Measurements from ENCODE around the gene PCDH7.

Gene PCDH7

DNA sequence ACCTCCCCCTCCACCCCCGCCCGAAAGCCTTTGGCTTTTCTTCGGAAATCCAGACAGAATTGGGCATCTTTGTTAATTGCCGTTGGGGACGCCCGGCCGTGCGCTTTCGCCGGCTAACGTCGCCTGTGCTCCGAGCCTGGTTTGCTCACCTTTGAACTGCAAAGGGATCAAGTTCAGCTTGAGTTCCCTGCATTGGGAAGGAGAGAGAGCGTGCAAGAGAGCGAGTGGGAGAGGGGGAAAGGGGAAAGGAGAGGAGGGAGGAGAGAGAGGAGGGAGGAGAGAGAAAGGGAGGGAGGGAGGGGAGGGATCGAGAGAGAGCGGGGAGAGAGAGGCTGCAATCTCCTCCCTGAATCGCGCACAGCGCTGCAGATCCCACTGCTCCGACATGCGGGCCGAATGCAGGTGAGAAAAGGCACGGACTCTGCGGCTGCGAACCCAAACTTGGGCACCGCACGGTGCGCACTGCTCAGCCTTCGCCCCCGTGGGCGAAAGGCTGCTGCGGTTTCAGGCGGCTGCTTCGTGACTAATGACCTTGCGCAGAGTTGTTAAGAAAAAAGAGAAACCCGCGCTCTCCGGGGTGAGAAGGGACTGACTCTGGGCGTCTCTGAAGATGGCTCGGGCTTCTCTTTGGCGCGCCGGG, at the start of gene PCDH7:
TSS of gene PCDH7 (plus strand) at position 349 of the 640 bp plus-strand sequence. CDS start 1,054 bp downstream, outside the sequence.
- H3K4me1 Mint-ChIP-seq (ENCODE audit: low read depth), result peaks cover 52% of the 10 kb centered on the region
- H3K9me3 Mint-ChIP-seq, result no peaks in the 10 kb centered on the region
- no peaks in the 10 kb centered on the region for H3K36me3 Mint-ChIP-seq (ENCODE audit: low read depth)
- H3K27me3 Mint-ChIP-seq, result peaks cover 73% of the 10 kb centered on the region
- H3K27ac Mint-ChIP-seq, result peak within 1 kb of the TSS; percentile 80
- H3K4me3 Mint-ChIP-seq, result peak within 1 kb of the TSS; percentile 59

GRCh38 chr4:30671926-30672448, 48.2 kb upstream of the PCDH7 start:
- Mint-ChIP-seq H3K4me1 (ENCODE audit: low read depth) (no peaks in the 10 kb centered on the region), H3K27ac (no peak overlapping the region), H3K27me3 (no peaks in the 10 kb centered on the region), H3K4me3 (no peak overlapping the region), H3K9me3 (peaks cover 5% of the 10 kb centered on the region), H3K36me3 (ENCODE audit: low read depth) (no peaks in the 10 kb centered on the region)

- Mint-ChIP-seq H3K9me3 (peaks cover 14% of the 10 kb centered on the region), H3K4me3 (no peak overlapping the region), H3K27ac (no peak overlapping the region), H3K4me1 (ENCODE audit: low read depth) (no peaks in the 10 kb centered on the region), H3K27me3 (no peaks in the 10 kb centered on the region), H3K36me3 (ENCODE audit: low read depth) (no peaks in the 10 kb centered on the region)
Observed at GRCh38 chr4:30696191-30696590, 24.0 kb upstream of the PCDH7 start.

- Mint-ChIP-seq H3K27ac (no peak overlapping the region), H3K27me3 (peaks cover 52% of the 10 kb centered on the region), H3K4me1 (ENCODE audit: low read depth) (peaks cover 28% of the 10 kb centered on the region)
Observed at GRCh38 chr4:30714408-30715031, 5.6 kb upstream of the PCDH7 start.

DNA sequence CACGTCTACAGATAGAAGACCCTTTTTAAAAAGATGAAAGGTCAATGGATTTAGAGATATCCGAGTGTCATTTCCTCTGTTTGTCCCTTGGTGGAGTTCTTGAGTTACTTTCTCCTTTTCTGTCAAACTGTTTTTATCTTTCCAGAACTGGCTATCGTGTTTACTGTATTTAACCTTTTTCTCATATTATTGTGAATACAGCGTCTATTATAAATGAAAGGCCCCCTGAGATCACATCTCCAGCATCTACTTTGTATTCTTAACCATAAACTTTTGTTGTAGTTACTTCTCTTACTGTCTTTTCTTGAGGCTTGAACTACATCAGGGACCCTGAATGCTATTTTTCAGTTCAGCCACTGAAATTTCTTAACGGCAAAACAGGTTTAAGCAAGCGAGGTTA, 4.0 kb upstream of the PCDH7 start:
- Mint-ChIP-seq H3K9me3 (no peaks in the 10 kb centered on the region), H3K27me3 (peaks cover 66% of the 10 kb centered on the region), H3K4me3 (peak overlapping the region; percentile 52), H3K4me1 (ENCODE audit: low read depth) (peaks cover 42% of the 10 kb centered on the region), H3K27ac (no peak overlapping the region), H3K36me3 (ENCODE audit: low read depth) (no peaks in the 10 kb centered on the region)

More at GRCh38 chr4:30714408-30715031, 5.6 kb upstream of the PCDH7 start:
- Mint-ChIP-seq H3K4me3 (no peak overlapping the region), H3K36me3 (ENCODE audit: low read depth) (no peaks in the 10 kb centered on the region), H3K9me3 (peaks cover 8% of the 10 kb centered on the region)

DNA sequence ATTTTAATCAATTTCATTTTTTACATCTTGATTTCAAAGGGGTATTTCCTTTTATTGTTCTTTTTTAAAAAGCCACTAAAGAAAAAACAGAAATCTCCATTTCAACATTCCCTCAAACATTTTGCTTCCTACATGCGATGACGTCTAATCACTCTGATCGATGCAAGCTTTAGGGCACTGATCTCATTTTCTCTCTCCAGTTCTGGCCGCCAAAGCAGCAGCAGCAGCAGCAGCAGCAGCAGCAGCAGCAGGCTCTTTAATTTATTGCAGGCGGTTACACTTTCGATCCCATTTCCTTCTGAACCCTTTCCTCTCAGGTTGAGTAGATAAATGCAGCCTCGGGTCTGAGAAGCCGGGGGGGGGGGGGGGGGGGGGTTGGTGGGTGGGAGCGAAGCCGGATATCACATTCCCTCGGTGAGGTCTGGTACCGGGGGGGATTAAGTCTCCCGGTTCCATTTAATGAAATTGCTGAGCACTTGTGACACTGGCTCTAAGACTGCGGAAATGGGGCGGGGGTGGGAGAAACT, 3.4 kb upstream of the PCDH7 start:
- H3K4me1 Mint-ChIP-seq (ENCODE audit: low read depth), result peaks cover 42% of the 10 kb centered on the region
- H3K27ac Mint-ChIP-seq, result no peak overlapping the region
- peak overlapping the region; percentile 52 for H3K4me3 Mint-ChIP-seq
- no peaks in the 10 kb centered on the region for H3K9me3 Mint-ChIP-seq
- peaks cover 69% of the 10 kb centered on the region for H3K27me3 Mint-ChIP-seq
- H3K36me3 Mint-ChIP-seq (ENCODE audit: low read depth), result no peaks in the 10 kb centered on the region

- Mint-ChIP-seq H3K4me1 (ENCODE audit: low read depth) (peaks cover 42% of the 10 kb centered on the region), H3K27ac (peak overlapping the region; percentile 26), H3K36me3 (ENCODE audit: low read depth) (no peaks in the 10 kb centered on the region), H3K9me3 (no peaks in the 10 kb centered on the region), H3K4me3 (peak overlapping the region; percentile 62), H3K27me3 (peaks cover 69% of the 10 kb centered on the region)
Observed at GRCh38 chr4:30717208-30718020, 2.8 kb upstream of the PCDH7 start.

DNA sequence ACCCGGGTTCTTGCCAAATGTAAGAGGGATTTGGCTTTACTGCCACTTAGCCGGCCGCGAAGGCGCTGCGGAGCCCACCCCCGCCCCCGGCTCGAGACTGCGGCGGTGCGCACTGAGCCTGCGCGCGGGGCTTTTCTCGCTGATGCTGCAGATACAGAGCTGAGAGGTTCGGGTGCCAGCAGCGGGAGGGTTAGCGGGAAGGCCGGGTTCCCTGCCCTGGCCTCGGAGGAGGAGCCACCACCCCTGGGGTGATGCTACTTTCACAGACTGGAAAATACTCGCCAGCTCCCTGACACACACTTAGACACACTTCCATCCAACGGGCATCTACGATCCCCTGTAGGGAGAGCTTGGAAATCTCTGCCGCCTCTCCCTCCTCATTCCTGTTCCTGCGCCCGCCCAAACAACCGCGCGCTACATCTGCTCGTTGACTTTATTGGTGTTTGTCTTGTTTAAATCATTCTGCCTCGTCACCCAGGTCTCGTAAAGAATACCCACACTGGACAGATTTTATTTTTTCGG, 2.1 kb upstream of the PCDH7 start:
- Mint-ChIP-seq H3K4me3 (peak overlapping the region; percentile 56), H3K36me3 (ENCODE audit: low read depth) (no peaks in the 10 kb centered on the region), H3K4me1 (ENCODE audit: low read depth) (peaks cover 47% of the 10 kb centered on the region), H3K27me3 (peaks cover 69% of the 10 kb centered on the region), H3K9me3 (no peaks in the 10 kb centered on the region), H3K27ac (no peak overlapping the region)

- Mint-ChIP-seq H3K27me3 (peaks cover 72% of the 10 kb centered on the region), H3K9me3 (no peaks in the 10 kb centered on the region), H3K4me1 (ENCODE audit: low read depth) (peaks cover 52% of the 10 kb centered on the region), H3K4me3 (peak overlapping the region; percentile 56), H3K36me3 (ENCODE audit: low read depth) (no peaks in the 10 kb centered on the region), H3K27ac (peak overlapping the region; percentile 17)
Observed at GRCh38 chr4:30718641-30719453, 1.3 kb upstream of the PCDH7 start.

DNA sequence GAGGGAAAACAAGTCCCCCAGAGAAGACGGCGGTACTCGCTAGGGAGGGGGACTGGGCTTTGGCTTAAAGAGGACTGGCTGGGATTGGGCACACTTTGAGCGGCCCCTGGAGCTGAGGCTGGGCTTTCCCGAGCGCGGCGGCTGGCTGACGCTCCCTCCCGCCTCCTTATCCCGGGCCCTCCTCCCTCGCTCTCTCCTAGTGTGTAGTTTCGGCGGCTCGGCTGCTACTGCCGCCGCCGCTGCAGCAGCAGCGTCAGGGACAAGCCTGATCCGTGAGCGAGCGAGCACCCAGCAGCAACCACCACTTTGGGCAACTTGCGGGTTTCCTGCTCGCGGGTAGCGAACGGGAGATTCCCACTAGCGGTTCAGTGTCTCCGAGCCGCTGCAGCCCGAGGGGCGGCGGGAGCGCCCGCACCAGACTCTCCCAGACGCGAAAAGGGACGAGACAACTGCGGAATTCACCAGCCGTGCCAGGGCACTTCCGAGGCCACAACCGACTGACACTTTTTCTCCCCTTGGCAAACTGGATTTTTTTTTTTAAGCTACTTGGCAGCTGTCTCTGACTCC, 632 bp upstream of the PCDH7 start:
- Mint-ChIP-seq H3K36me3 (ENCODE audit: low read depth) (no peaks in the 10 kb centered on the region), H3K9me3 (no peaks in the 10 kb centered on the region), H3K4me3 (peak overlapping the region; percentile 37), H3K4me1 (ENCODE audit: low read depth) (peaks cover 52% of the 10 kb centered on the region), H3K27me3 (peaks cover 74% of the 10 kb centered on the region), H3K27ac (no peak overlapping the region)

- H3K27ac Mint-ChIP-seq, result peak overlapping the region; percentile 80
- no peaks in the 10 kb centered on the region for H3K9me3 Mint-ChIP-seq
- H3K4me1 Mint-ChIP-seq (ENCODE audit: low read depth), result peaks cover 52% of the 10 kb centered on the region
- peak overlapping the region; percentile 59 for H3K4me3 Mint-ChIP-seq
- no peaks in the 10 kb centered on the region for H3K36me3 Mint-ChIP-seq (ENCODE audit: low read depth)
- H3K27me3 Mint-ChIP-seq, result peaks cover 69% of the 10 kb centered on the region
Observed at GRCh38 chr4:30720661-30721184, 554 bp downstream of the PCDH7 start.

DNA sequence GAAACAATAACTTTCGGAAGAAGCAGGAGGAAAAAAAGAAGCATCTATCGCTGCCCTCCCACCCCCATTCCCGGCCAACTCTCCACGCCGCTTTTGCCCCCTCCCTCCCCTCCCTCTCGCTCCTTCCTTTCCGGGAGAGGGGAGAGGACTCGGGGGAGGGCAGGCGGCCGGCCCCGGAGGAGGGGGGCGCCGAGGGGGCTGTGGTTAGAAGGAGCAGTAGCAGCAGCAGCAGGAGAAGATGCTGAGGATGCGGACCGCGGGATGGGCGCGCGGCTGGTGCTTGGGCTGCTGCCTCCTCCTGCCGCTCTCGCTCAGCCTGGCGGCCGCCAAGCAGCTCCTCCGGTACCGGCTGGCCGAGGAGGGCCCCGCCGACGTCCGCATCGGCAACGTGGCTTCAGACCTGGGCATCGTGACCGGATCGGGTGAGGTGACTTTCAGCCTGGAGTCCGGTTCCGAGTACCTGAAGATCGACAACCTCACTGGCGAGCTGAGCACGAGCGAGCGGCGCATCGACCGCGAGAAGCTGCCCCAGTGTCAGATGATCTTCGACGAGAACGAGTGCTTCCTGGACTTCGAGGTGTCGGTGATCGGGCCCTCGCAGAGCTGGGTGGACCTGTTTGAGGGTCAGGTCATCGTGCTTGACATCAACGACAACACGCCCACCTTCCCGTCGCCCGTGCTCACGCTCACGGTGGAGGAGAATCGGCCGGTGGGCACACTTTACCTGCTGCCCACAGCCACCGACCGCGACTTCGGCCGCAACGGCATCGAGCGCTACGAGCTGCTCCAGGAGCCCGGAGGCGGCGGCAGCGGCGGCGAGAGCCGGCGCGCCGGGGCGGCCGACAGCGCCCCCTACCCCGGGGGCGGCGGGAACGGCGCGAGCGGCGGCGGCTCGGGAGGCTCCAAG, 1.3 kb downstream of the PCDH7 start:
- H3K27me3 Mint-ChIP-seq, result peaks cover 67% of the 10 kb centered on the region
- peaks cover 46% of the 10 kb centered on the region for H3K4me1 Mint-ChIP-seq (ENCODE audit: low read depth)
- H3K27ac Mint-ChIP-seq, result peak overlapping the region; percentile 80
- no peaks in the 10 kb centered on the region for H3K36me3 Mint-ChIP-seq (ENCODE audit: low read depth)
- H3K9me3 Mint-ChIP-seq, result no peaks in the 10 kb centered on the region
- H3K4me3 Mint-ChIP-seq, result peak overlapping the region; percentile 59

DNA sequence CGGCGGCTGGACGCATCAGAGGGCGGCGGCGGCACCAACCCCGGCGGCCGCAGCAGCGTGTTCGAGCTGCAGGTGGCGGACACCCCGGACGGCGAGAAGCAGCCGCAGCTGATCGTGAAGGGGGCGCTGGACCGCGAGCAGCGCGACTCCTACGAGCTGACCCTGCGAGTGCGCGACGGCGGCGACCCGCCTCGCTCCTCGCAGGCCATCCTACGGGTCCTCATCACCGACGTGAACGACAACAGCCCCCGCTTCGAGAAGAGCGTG, 1.9 kb downstream of the PCDH7 start:
- H3K4me1 Mint-ChIP-seq (ENCODE audit: low read depth), result peaks cover 43% of the 10 kb centered on the region

More for the DNA sequence above, 1.9 kb downstream of the PCDH7 start:
- H3K27ac Mint-ChIP-seq, result no peak overlapping the region
- H3K27me3 Mint-ChIP-seq, result peaks cover 63% of the 10 kb centered on the region
- H3K4me3 Mint-ChIP-seq, result no peak overlapping the region
- H3K36me3 Mint-ChIP-seq (ENCODE audit: low read depth), result no peaks in the 10 kb centered on the region
- H3K9me3 Mint-ChIP-seq, result no peaks in the 10 kb centered on the region
